Muscle layer of colon (tissue), 2 donors: ENCODE measurements around the gene ZNF410.
"Not testable (repeated sequence)": the region's sequence is repeated elsewhere in the genome, so short reads cannot be mapped to it uniquely, and the experiment has no call there.

Experiments used
- H3K27ac ChIP-seq: one replicate; pipeline ENCODE4 v1.7.0; 2013; ENCODE audit warnings: low read depth, mild to moderate bottlenecking, low read length, moderate library complexity
- H3K27me3 ChIP-seq, 2 donors: one replicate each; pipeline ENCODE4 v1.7.0; 2013; ENCODE audit warnings: low read length in 2 of 2, mild to moderate bottlenecking in 2 of 2; ENCODE audit not compliant: insufficient read depth in 2 of 2, control insufficient read depth in 1 of 2
- H3K36me3 ChIP-seq: one replicate; pipeline ENCODE4 v1.7.0; 2013; ENCODE audit warnings: mild to moderate bottlenecking, low read length; ENCODE audit not compliant: insufficient read depth
- H3K4me1 ChIP-seq: one replicate; pipeline ENCODE4 v1.7.0; 2013; ENCODE audit warnings: mild to moderate bottlenecking, low read length; ENCODE audit not compliant: insufficient read depth
- H3K4me3 ChIP-seq, 2 donors: one replicate each; pipeline ENCODE4 v1.7.0; 2013; ENCODE audit warnings: low read length in 2 of 2, low read depth in 1 of 2, mild to moderate bottlenecking in 1 of 2, moderate library complexity in 1 of 2
- H3K9ac ChIP-seq: one replicate; pipeline ENCODE4 v1.7.0; 2013; ENCODE audit warnings: low read length
- H3K9me3 ChIP-seq: one replicate; pipeline ENCODE4 v1.7.0; 2013; ENCODE audit warnings: mild to moderate bottlenecking, low read length
- donor health status: abdominal sarcoma.
- donor health status: Adenocarcinoma of cecum.

Gene ZNF410

GRCh38 chr14:73886449-73887317, at the start of gene ZNF410:
ZNF410 (plus strand) TSS chr14:73886859; CDS start chr14:73892176, 5,317 bp downstream.
- no peaks in the 10 kb centered on the region for H3K36me3 ChIP-seq
- peaks cover 30% of the 10 kb centered on the region for H3K4me1 ChIP-seq
- H3K9me3 ChIP-seq: no peaks in the 10 kb centered on the region
- H3K27me3 ChIP-seq: no peaks in the 10 kb centered on the region
- peak within 1 kb of the TSS; percentile 83 for H3K27ac ChIP-seq
- H3K9ac ChIP-seq: peak within 1 kb of the TSS; percentile 98
- peak within 1 kb of the TSS; percentile 66 to 95 for H3K4me3 ChIP-seq

- H3K27me3 ChIP-seq, H3K4me3 ChIP-seq, H3K9ac ChIP-seq, H3K4me1 ChIP-seq, H3K27ac ChIP-seq, H3K9me3 ChIP-seq, H3K36me3 ChIP-seq: not testable (repeated sequence)
Observed at GRCh38 chr14:73838293-73839034, 48.2 kb upstream of the ZNF410 start.

- Histone ChIP-seq H3K9me3 (no peaks in the 10 kb centered on the region), H3K4me1 (no peaks in the 10 kb centered on the region), H3K36me3 (no peaks in the 10 kb centered on the region), H3K4me3 (no peak overlapping the region), H3K9ac (no peak overlapping the region), H3K27ac (no peak overlapping the region), H3K27me3 (no peaks in the 10 kb centered on the region)
Observed at GRCh38 chr14:73842201-73842600, 44.5 kb upstream of the ZNF410 start.

GRCh38 chr14:73842851-73843250, 43.8 kb upstream of the ZNF410 start:
- Histone ChIP-seq H3K27me3 (no peaks in the 10 kb centered on the region), H3K27ac (no peak overlapping the region), H3K9me3 (no peaks in the 10 kb centered on the region), H3K4me3 (no peak overlapping the region), H3K36me3 (no peaks in the 10 kb centered on the region), H3K9ac (no peak overlapping the region), H3K4me1 (no peaks in the 10 kb centered on the region)

GRCh38 chr14:73843296-73843695, 43.4 kb upstream of the ZNF410 start:
- Histone ChIP-seq H3K4me1 (no peaks in the 10 kb centered on the region), H3K27me3 (no peaks in the 10 kb centered on the region), H3K9ac (no peak overlapping the region), H3K9me3 (no peaks in the 10 kb centered on the region), H3K36me3 (no peaks in the 10 kb centered on the region), H3K4me3 (no peak overlapping the region), H3K27ac (no peak overlapping the region)

- Histone ChIP-seq H3K36me3 (no peaks in the 10 kb centered on the region), H3K9ac (no peak overlapping the region), H3K4me3 (no peak overlapping the region), H3K9me3 (no peaks in the 10 kb centered on the region), H3K27ac (no peak overlapping the region), H3K4me1 (peaks cover 8% of the 10 kb centered on the region), H3K27me3 (no peaks in the 10 kb centered on the region)
Observed at GRCh38 chr14:73846947-73847346, 39.7 kb upstream of the ZNF410 start.

GRCh38 chr14:73851000-73851399, 35.7 kb upstream of the ZNF410 start:
- Histone ChIP-seq H3K9me3 (no peaks in the 10 kb centered on the region), H3K4me3 (peak overlapping the region; percentile 73 to 74), H3K4me1 (peaks cover 8% of the 10 kb centered on the region), H3K9ac (peak overlapping the region; percentile 97), H3K27me3 (no peaks in the 10 kb centered on the region), H3K27ac (peak overlapping the region; percentile 92), H3K36me3 (no peaks in the 10 kb centered on the region)

- H3K4me1 ChIP-seq: peaks cover 8% of the 10 kb centered on the region
Observed at GRCh38 chr14:73851567-73852382, 34.9 kb upstream of the ZNF410 start, which contains the start of gene PTGR2. PTGR2 (plus strand) TSS chr14:73851831; CDS start chr14:73858863, 7,032 bp downstream.

GRCh38 chr14:73859145-73859544, 27.5 kb upstream of the ZNF410 start:
- no peaks in the 10 kb centered on the region for H3K9me3 ChIP-seq
- H3K27ac ChIP-seq: no peak overlapping the region
- no peak overlapping the region for H3K4me3 ChIP-seq
- no peaks in the 10 kb centered on the region for H3K4me1 ChIP-seq
- no peak overlapping the region for H3K9ac ChIP-seq
- H3K27me3 ChIP-seq: no peaks in the 10 kb centered on the region
- no peaks in the 10 kb centered on the region for H3K36me3 ChIP-seq

More at GRCh38 chr14:73851567-73852382, 34.9 kb upstream of the ZNF410 start, which contains the start of gene PTGR2:
- H3K9me3 ChIP-seq: no peaks in the 10 kb centered on the region
- peak within 1 kb of the TSS; percentile 97 for H3K9ac ChIP-seq
- H3K27ac ChIP-seq: peak within 1 kb of the TSS; percentile 92
- H3K27me3 ChIP-seq: no peaks in the 10 kb centered on the region
- H3K4me3 ChIP-seq: peak within 1 kb of the TSS; percentile 73 to 74
- no peaks in the 10 kb centered on the region for H3K36me3 ChIP-seq

- H3K9me3 ChIP-seq: no peaks in the 10 kb centered on the region
- peaks cover 5% of the 10 kb centered on the region for H3K36me3 ChIP-seq
- H3K9ac ChIP-seq: no peak overlapping the region
- no peak overlapping the region for H3K4me3 ChIP-seq
- no peaks in the 10 kb centered on the region for H3K27me3 ChIP-seq
- H3K4me1 ChIP-seq: no peaks in the 10 kb centered on the region
- H3K27ac ChIP-seq: no peak overlapping the region
Observed at GRCh38 chr14:73861073-73861472, 25.6 kb upstream of the ZNF410 start.

- Histone ChIP-seq H3K4me1 (no peaks in the 10 kb centered on the region), H3K4me3 (no peak overlapping the region), H3K27ac (no peak overlapping the region), H3K9me3 (no peaks in the 10 kb centered on the region), H3K27me3 (no peaks in the 10 kb centered on the region), H3K36me3 (peaks cover 5% of the 10 kb centered on the region), H3K9ac (no peak overlapping the region)
Observed at GRCh38 chr14:73862480-73862879, 24.2 kb upstream of the ZNF410 start.
